M059J (cell line): ENCODE results near the gene PARP1. TPM values are rescaled to one million over a fixed set of nuclear protein-coding genes. Genes with fewer than 3 reads are reported as not detected.
"Not testable (repeated sequence)": the region's sequence is repeated elsewhere in the genome, so short reads cannot be mapped to it uniquely, and the experiment has no call there.

Experiments used
- DNase-seq: peaks from one replicate; pipeline ENCODE4 v3.0.0-alpha.2; 2012; ENCODE audit warnings: low read depth
- total RNA-seq: library from RNA; depleted of rRNA; stranded (reverse); fragments of >200 nt; shearing (Covaris generic); gene quantifications from 2 replicates; pipeline ENCODE4 v1.2.3, GENCODE V29; 2014

PARP1 gene
- total RNA-seq, 1 experiment from 2014 or later = 230 TPM

DNA sequence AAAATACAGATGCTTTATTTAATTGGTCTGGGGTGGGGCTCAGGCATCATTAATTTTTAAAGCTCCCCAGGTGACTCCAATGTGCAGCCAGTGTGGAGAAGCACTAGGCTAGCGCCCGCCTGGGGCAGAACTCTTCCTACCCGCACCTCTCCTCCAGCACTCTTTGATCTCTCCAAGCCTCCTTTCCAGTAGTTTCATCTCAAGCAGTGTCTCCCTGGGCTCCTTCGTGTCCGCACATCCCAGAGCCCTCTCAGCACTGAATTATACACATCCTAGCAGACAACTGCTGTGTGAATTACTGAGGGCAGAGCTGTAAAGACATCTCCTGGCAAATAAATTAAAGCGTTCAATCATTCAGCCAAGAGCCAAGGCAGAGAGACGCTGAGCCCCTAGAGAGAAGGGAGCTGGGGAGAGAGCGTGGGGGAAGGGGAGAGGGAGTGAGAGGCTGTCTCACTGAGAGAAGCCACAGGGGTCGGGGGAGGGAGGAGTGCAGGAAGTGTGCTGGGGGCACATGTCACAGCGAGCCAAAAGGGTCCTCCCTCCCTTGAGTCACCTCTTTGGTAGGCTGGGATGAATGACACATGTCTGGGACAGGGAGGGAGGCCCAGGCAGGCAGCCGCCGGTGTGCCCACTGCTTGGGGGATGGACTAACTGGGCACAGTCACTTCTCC is 21.0 kb upstream of the PARP1 start:
- peak; percentile 38 for DNase-seq

DNA sequence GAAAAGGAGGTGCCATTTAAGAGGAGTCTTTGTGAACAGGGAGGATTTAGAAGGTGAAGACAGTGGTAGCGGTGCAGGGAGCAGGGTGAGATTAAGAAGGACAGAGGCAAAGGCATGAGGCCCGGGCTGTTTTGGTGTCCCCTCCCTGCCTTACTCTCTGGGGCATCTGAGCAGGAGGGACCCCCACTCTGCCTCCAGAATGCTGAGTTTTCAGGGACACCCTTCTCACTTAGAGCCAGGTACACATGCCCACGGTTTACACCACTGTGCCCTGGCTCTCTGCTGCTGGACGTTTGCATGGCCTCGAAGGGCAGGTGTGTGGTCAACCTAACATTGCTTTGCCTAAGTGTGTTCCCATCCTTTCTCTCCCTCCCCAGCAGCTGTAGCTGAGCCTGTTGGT is 20.5 kb upstream of the PARP1 start:
- DNase-seq = no peak

- no peak for DNase-seq
These were observed 19.2 kb upstream of the PARP1 start for GRCh38 chr1:226427131-226427530.

GRCh38 chr1:226426395-226426794 is 18.5 kb upstream of the PARP1 start:
- DNase-seq = not testable (repeated sequence)

DNA sequence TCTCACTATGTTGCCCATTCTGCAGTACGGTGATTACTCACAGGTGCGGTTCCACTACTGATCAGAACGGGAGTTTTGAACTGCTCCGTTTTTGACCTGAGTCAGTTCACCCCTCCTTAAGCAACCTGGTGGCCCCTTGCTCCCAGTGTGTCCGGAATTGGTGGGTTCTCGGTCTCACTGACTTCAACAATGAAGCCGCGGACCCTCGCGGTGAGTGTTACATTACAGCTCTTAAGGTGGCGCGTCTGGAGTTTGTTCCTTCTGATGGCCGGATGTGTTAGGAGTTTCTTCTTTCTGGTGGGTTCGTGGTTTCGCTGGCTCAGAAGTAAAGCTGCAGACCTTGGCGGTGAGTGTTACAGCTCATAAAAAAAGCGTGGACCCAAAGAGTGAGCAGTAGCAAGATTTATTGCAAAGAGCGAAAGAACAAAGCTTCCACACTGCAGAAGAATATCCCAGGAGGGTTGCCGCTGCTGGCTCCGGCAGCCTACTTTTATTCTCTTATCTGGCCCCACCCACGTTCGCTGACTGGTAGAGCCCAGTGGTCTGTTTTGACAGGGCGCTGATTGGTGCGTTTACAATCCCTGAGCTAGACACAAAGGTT is 17.6 kb upstream of the PARP1 start:
- DNase-seq = no peak

GRCh38 chr1:226425004-226425378 is 17.1 kb upstream of the PARP1 start:
- DNase-seq = no peak

DNA sequence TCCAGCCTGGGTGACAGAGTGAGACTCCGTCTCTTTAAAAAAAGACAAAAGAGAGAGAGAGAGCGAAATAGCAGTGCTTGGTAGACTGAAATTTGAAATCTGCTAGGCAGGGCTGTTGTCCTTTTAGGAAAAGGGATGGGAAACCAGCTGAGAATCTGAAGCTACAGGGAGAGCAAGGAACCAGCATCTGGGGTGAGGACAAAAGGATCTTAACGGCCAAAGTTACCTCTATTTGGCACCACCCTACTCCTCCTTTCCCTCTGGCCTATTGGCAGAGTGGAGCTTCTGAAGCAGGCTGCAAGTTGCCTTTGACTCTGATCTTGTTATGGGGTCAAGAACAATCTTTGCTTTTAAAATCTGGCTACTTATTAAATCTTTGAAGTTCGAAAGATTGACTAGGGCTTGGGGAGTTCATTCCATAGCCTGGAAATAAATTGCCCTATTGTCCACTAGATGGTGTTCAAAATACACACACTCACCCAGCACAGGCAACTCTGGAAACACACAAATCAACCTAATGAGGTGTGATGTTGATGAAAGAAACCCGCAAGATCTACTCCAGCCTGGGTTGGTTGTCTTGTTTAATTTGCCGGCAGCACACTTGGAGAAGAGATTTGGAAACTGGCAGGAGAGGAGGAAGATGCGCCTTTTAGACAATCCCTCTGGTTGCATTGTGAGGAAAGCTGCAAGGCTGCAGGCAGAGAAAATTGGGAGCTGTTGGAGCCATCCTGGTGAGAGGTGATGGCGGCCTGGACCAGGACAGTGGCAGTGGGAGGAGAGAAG is 16.5 kb upstream of the PARP1 start:
- peak; percentile 59 for DNase-seq

GRCh38 chr1:226422478-226422877 is 14.6 kb upstream of the PARP1 start:
- DNase-seq = no peak

- no peak for DNase-seq
These were observed 13.0 kb upstream of the PARP1 start for GRCh38 chr1:226420897-226421296.

DNA sequence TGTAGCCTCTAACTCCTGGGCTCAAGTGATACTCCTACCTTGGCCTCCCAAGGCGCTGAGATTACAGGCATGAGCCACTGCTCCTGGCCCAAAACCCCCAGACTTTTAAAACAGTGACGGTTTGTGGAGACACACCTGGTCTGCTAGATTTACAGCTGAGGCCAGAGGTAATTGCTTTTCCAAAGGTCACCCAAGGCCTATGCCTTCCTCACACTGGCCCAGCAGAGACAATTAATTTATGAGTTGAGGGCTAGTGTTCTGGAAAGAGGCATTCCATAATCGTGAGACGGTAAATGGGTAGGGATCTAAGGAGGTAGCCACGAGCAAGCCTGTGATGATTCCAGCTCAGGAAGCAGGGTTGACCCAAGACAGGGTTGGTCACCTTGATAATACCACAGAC is 12.4 kb upstream of the PARP1 start:
- no peak for DNase-seq

GRCh38 chr1:226419284-226420029 is 11.6 kb upstream of the PARP1 start:
- no peak for DNase-seq

GRCh38 chr1:226417830-226418546 is 10.1 kb upstream of the PARP1 start:
- DNase-seq = no peak

- DNase-seq = no peak
These were observed 9.5 kb upstream of the PARP1 start for GRCh38 chr1:226417350-226417749.

DNA sequence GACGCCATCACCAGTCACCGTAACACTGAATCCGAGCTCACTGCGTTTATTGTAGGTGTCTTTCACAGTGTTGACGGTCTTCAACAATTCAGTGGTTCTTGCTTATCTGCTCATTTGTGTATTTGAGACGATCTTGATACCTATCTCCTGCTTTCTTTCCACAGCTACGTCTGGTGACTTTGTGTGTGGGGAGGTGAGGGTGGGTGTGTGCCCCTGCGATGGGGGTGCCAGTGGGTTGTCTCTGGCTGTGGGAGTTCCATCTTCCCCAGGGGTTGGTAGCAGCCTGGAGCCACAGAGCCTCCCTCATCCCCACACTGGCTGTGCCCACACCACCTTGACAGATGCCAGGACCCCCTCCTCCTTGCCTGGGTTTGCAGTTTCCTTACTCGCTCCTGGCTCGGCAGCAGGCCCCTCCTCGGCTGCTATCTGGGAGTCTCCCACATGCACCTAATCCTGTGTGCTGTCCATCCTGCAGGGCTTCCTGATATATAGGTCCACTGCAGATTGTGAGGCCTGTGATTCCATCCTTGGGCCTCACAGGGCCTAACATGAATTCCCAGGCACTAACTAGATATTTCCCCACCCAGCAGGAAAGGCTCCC is 6.3 kb upstream of the PARP1 start:
- DNase-seq = no peak

DNA sequence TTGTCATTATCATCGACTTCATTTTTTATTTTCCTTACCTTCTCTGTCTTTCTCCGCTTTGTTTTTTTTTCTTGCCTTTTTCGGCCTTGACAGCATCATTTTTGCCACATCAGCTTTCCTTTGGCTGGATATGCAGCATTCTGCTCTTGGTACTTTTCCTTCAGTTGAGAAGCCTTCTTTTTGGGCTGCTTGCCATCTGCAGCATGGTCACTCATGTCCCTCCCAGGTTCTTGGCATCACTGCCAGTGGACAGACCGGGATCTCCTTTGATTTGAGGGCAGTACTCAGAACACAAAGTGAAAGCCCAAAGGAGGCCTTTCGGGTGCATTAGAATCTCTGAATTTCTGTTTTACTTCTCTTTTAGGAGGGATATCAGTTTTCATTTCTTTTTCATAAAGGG is 3.7 kb upstream of the PARP1 start:
- DNase-seq = peak; percentile 53

GRCh38 chr1:226410958-226411357 is 3.1 kb upstream of the PARP1 start:
- no peak for DNase-seq

GRCh38 chr1:226409392-226409791 is 1.5 kb upstream of the PARP1 start:
- DNase-seq = no peak

- no peak for DNase-seq
These were observed 642 bp upstream of the PARP1 start for GRCh38 chr1:226408285-226409184.

- DNase-seq = no peak
These were observed 745 bp downstream of the PARP1 start for GRCh38 chr1:226407199-226407496.

DNA sequence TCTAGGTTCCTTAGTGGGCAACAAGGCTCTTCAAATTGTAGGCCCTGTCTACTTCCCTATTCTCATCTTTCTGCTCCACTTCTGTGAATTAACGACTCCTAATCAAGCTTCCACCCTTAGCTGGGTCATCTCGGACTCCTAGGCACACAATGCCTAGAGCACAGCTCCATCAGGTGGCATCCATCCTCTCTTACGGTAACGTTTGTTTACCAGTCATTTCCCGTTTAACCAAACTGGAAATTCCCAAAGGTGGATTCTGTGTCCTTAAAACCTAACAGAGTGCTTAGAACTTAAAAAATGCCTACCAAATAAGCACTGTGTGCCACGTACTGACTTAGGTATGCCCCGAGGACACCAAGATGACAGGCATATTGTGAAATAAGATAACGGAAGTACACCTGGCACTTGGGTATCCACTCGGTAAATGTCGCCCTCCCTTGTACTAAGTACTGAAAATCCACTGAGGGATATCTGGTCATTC is 1.5 kb downstream of the PARP1 start:
- peak; percentile 67 for DNase-seq
